ENCODE results near the gene VARS2.
"Not testable (repeated sequence)": the region's sequence is repeated elsewhere in the genome, so short reads cannot be mapped to it uniquely, and the experiment has no call there.

Gene VARS2

GRCh38 chr6:30908700-30909099, 5.3 kb upstream of the VARS2 start:
- no peak for TF ChIP-seq ISL1 (CRISPR knock-in tag; IDR thresholded peaks at IDR 0.05)
- no peak for TF ChIP-seq BACH2 (CRISPR knock-in tag; IDR thresholded peaks at IDR 0.05; ENCODE audit: borderline replicate concordance)
- TF ChIP-seq ZC3H10 (CRISPR knock-in tag; IDR thresholded peaks at IDR 0.05) = no peak
- no peak for TF ChIP-seq TCF4 (CRISPR knock-in tag; IDR thresholded peaks at IDR 0.05; ENCODE audit: borderline replicate concordance)
- no peak for TF ChIP-seq ZFP3 (CRISPR knock-in tag; IDR thresholded peaks at IDR 0.05)
- TF ChIP-seq CSDC2 (CRISPR knock-in tag; IDR thresholded peaks at IDR 0.05) = no peak
- TF ChIP-seq CSRNP3 (CRISPR knock-in tag; IDR thresholded peaks at IDR 0.05) = no peak
- no peak for TF ChIP-seq ZNF565 (CRISPR knock-in tag; conservative IDR thresholded peaks at IDR 0.05; ENCODE audit: low read depth)
- ATAC-seq = no peak

GRCh38 chr6:30910473-30910872, 3.6 kb upstream of the VARS2 start:
- not testable (repeated sequence) for ATAC-seq

GRCh38 chr6:30912746-30913520, 1.1 kb upstream of the VARS2 start:
- ATAC-seq = no peak
- TF ChIP-seq ZNF565 (CRISPR knock-in tag; conservative IDR thresholded peaks at IDR 0.05; ENCODE audit: low read depth) = no peak
- no peak for TF ChIP-seq TSHZ2 (CRISPR knock-in tag; IDR thresholded peaks at IDR 0.05)
- no peak for TF ChIP-seq POU6F1 (CRISPR knock-in tag; IDR thresholded peaks at IDR 0.05; ENCODE audit: borderline replicate concordance, low read depth)
- TF ChIP-seq SNAI2 (CRISPR knock-in tag; IDR thresholded peaks at IDR 0.05) = no peak
- TF ChIP-seq ISL1 (CRISPR knock-in tag; IDR thresholded peaks at IDR 0.05) = no peak
- no peak for TF ChIP-seq GLIS3 (CRISPR knock-in tag; IDR thresholded peaks at IDR 0.05)
- no peak for TF ChIP-seq ARNTL (CRISPR knock-in tag; IDR thresholded peaks at IDR 0.05; ENCODE audit: borderline replicate concordance, low read depth)
- no peak for TF ChIP-seq ZC3H10 (CRISPR knock-in tag; IDR thresholded peaks at IDR 0.05)
- no peak for TF ChIP-seq ZFP3 (CRISPR knock-in tag; IDR thresholded peaks at IDR 0.05)
- no peak for TF ChIP-seq CSDC2 (CRISPR knock-in tag; IDR thresholded peaks at IDR 0.05)
- no peak for TF ChIP-seq ZNF8 (CRISPR knock-in tag; IDR thresholded peaks at IDR 0.05)
- no peak for TF ChIP-seq CREB5 (CRISPR knock-in tag; IDR thresholded peaks at IDR 0.05; ENCODE audit: low read depth)
- no peak for TF ChIP-seq ZFP30 (CRISPR knock-in tag; IDR thresholded peaks at IDR 0.05)
- TF ChIP-seq BACH2 (CRISPR knock-in tag; IDR thresholded peaks at IDR 0.05; ENCODE audit: borderline replicate concordance) = no peak
- no peak for TF ChIP-seq PPARA (CRISPR knock-in tag; IDR thresholded peaks at IDR 0.05; ENCODE audit: borderline replicate concordance)
- TF ChIP-seq ESRRG (CRISPR knock-in tag; IDR thresholded peaks at IDR 0.05) = no peak
- no peak for TF ChIP-seq ZNF70 (CRISPR knock-in tag; IDR thresholded peaks at IDR 0.05)

- TF ChIP-seq ZC3H10 (CRISPR knock-in tag; IDR thresholded peaks at IDR 0.05) (no peak), SNAI2 (CRISPR knock-in tag; IDR thresholded peaks at IDR 0.05) (no peak), ESRRG (CRISPR knock-in tag; IDR thresholded peaks at IDR 0.05) (no peak), PPARA (CRISPR knock-in tag; IDR thresholded peaks at IDR 0.05; ENCODE audit: borderline replicate concordance) (no peak), ZNF70 (CRISPR knock-in tag; IDR thresholded peaks at IDR 0.05) (no peak), POU6F1 (CRISPR knock-in tag; IDR thresholded peaks at IDR 0.05; ENCODE audit: borderline replicate concordance, low read depth) (no peak), TSHZ2 (CRISPR knock-in tag; IDR thresholded peaks at IDR 0.05) (no peak), TCF4 (CRISPR knock-in tag; IDR thresholded peaks at IDR 0.05; ENCODE audit: borderline replicate concordance) (no peak), RARB (CRISPR knock-in tag; IDR thresholded peaks at IDR 0.05) (no peak)
- ATAC-seq = no peak
Measured at GRCh38 chr6:30913721-30914075, 340 bp upstream of the VARS2 start.

Data from SK-N-SH treated with all-trans-retinoic acid at 6 μM for 48 hours (cell line).